Endothelial cell of umbilical vein (primary cell): ENCODE data around the gene GALNT17. TPM values are rescaled to one million over a fixed set of nuclear protein-coding genes. Genes with fewer than 3 reads are reported as not detected.

Experiments
- BruUV-seq: library from RNA; stranded (reverse); fragments of 400-500 nt; replicated peaks from 2 replicates; lab custom pipeline; 2021; lab: Mats Ljungman, UMichigan
- CTCF ChIA-PET: fragments of 300-600, 350-600 bp; sonication (Branson Sonifier 250); formaldehyde crosslinking; loops from one replicate; lab custom pipeline; 2021; ENCODE audit warnings: antibody characterized with exemption, inconsistent platforms; lab: Charles Lee
- POLR2A ChIA-PET: fragments of 300-600, 350-600 bp; sonication (Branson Sonifier 250); formaldehyde crosslinking; loops from one replicate; lab custom pipeline; 2021; ENCODE audit warnings: antibody characterized with exemption, inconsistent platforms; lab: Charles Lee
- DNase-seq: peaks from one replicate; pipeline ENCODE4 v3.0.0-alpha.2; 2011; ENCODE audit warnings: low read depth, low spot score
- FAIRE-seq: peaks from 2 replicates; lab custom pipeline; 2011; peaks lifted over from hg19 to GRCh38; lab: Jason Lieb, UNC
- H2AFZ ChIP-seq: 2 replicates; pipeline ENCODE4 v1.6.0; 2012; ENCODE audit warnings: low read depth, low read length, control low read depth, inconsistent platforms
- H3K27ac ChIP-seq: 2 replicates; pipeline ENCODE4 v1.5.1; 2011; ENCODE audit warnings: low read depth, mild to moderate bottlenecking, control low read depth, low read length, moderate library complexity; ENCODE audit not compliant: insufficient read depth
- H3K27me3 ChIP-seq, 2 experiments: 2 replicates each; pipeline versions ENCODE4 v1.6.0 to v1.6.1; 2011; ENCODE audit warnings: low read length in 2 of 2, mixed read lengths in 1 of 2; ENCODE audit not compliant: control insufficient read depth in 2 of 2, insufficient read depth in 2 of 2
- H3K36me3 ChIP-seq, 2 experiments: 2 replicates in 1 of 2; 3 replicates in 1 of 2; pipeline ENCODE4 v1.5.1; 2011; ENCODE audit warnings: low read length in 2 of 2, mild to moderate bottlenecking in 1 of 2, moderate library complexity in 1 of 2; ENCODE audit not compliant: control insufficient read depth in 2 of 2, insufficient read depth in 2 of 2; ENCODE audit errors: extremely low read depth in 1 of 2
- H3K4me1 ChIP-seq: 3 replicates; pipeline ENCODE4 v1.5.1; 2011; ENCODE audit warnings: mild to moderate bottlenecking, low read length; ENCODE audit not compliant: control insufficient read depth, insufficient read depth; ENCODE audit errors: extremely low read depth
- H3K4me2 ChIP-seq: 2 replicates; pipeline ENCODE4 v1.6.1; 2011; ENCODE audit warnings: low read length, control low read depth, mixed read lengths; ENCODE audit not compliant: insufficient read depth
- H3K4me3 ChIP-seq, 3 experiments: fragments of 200-600 bp in 1 of 3; sonication (generic), shearing (Covaris generic) in 1 of 3; replicated peaks in 1 of 3; 2 replicates each; pipeline ENCODE4 v1.5.1; 2011 to 2016; ENCODE audit warnings: control low read depth in 3 of 3, low read length in 3 of 3, mild to moderate bottlenecking in 2 of 3, inconsistent platforms in 1 of 3, low read depth in 1 of 3, moderate library complexity in 1 of 3; ENCODE audit not compliant: insufficient read depth in 1 of 3
- H3K79me2 ChIP-seq: 2 replicates; pipeline ENCODE4 v1.6.0; 2012; ENCODE audit warnings: low read length, inconsistent platforms; ENCODE audit not compliant: control insufficient read depth, insufficient read depth
- H3K9ac ChIP-seq: replicated peaks from 2 replicates; pipeline ENCODE3; 2011; ENCODE audit warnings: low read length, control low read depth; ENCODE audit not compliant: insufficient read depth; ENCODE audit errors: extremely low read depth
- H3K9me1 ChIP-seq: replicated peaks from 3 replicates; pipeline ENCODE4 v1.6.0; 2011; ENCODE audit warnings: mild to moderate bottlenecking, low read length; ENCODE audit not compliant: control insufficient read depth, insufficient read depth; ENCODE audit errors: extremely low read depth
- H3K9me3 ChIP-seq: replicated peaks from 2 replicates; pipeline ENCODE4 v1.5.1; 2012; ENCODE audit warnings: low read length, inconsistent platforms; ENCODE audit not compliant: control insufficient read depth, insufficient read depth
- H4K20me1 ChIP-seq: replicated peaks from 2 replicates; pipeline ENCODE3; 2011; ENCODE audit warnings: mild to moderate bottlenecking, low read length; ENCODE audit not compliant: control insufficient read depth, insufficient read depth; ENCODE audit errors: extremely low read depth
- CTCF ChIP-seq, 2 donors: IDR thresholded peaks; 1 replicate in 1 of 2; 2 replicates in 1 of 2; pipeline ENCODE4 v1.5.1; 2011; ENCODE audit warnings: low read length in 2 of 2, mild to moderate bottlenecking in 2 of 2, moderate library complexity in 2 of 2, control low read depth in 1 of 2, inconsistent platforms in 1 of 2, low read depth in 1 of 2; ENCODE audit not compliant: insufficient read depth in 1 of 2; ENCODE audit errors: extremely low read depth in 1 of 2
- EZH2 ChIP-seq: IDR thresholded peaks from 2 replicates; pipeline ENCODE4 v1.6.1; 2012; ENCODE audit warnings: borderline replicate concordance, low read depth, mild to moderate bottlenecking, moderate library complexity, low read length, inconsistent platforms; ENCODE audit not compliant: severe bottlenecking
- FOS ChIP-seq: IDR thresholded peaks from 2 replicates; pipeline ENCODE4 v1.6.1; 2011; ENCODE audit warnings: mild to moderate bottlenecking, low read length, moderate library complexity, borderline replicate concordance; ENCODE audit not compliant: insufficient read depth
- GATA2 ChIP-seq: IDR thresholded peaks from 2 replicates; pipeline ENCODE4 v1.7.0; 2011; ENCODE audit warnings: low read depth, mild to moderate bottlenecking, moderate library complexity, mixed read lengths, low read length; ENCODE audit not compliant: insufficient read length, insufficient read depth
- JUN ChIP-seq: IDR thresholded peaks from 2 replicates; pipeline ENCODE4 v1.6.1; 2011; ENCODE audit warnings: borderline replicate concordance, low read depth; ENCODE audit not compliant: insufficient read length, insufficient read depth
- MAX ChIP-seq: IDR thresholded peaks from 2 replicates; pipeline ENCODE4 v1.6.1; 2011; ENCODE audit not compliant: insufficient read depth, insufficient read length
- MYC ChIP-seq: IDR thresholded peaks from one replicate; pipeline ENCODE4 v1.6.1; 2011; ENCODE audit warnings: mild to moderate bottlenecking, low read depth, low read length
- POLR2A ChIP-seq: IDR thresholded peaks from 2 replicates; pipeline ENCODE4 v1.6.1; 2012; ENCODE audit warnings: low read depth, mild to moderate bottlenecking, control low read depth, low read length
- dilution Hi-C: fragments of 300-500 bp; cut with MboI; formaldehyde crosslinking; loops from one replicate; pipeline ENCODE4 v1.15.0; 2019; ENCODE audit warnings: low sequenced_read_pairs; ENCODE audit not compliant: extremely low pct_ligation_motif_present
- intact Hi-C: fragments of 100-400 bp; cut with micrococcal nuclease; formaldehyde crosslinking; loops from one replicate; pipeline ENCODE4 v1.10.0; 2022
- polyA plus RNA-seq, 4 experiments: library from polyadenylated mRNA; depleted of rRNA in 3 of 4; stranded (reverse) in 3 of 4; unstranded in 1 of 4; fragments of >200 nt; gene quantifications; 2 replicates each; pipeline versions ENCODE4 v1.2.1 to v1.2.3, GENCODE V29; 2011 to 2012; ENCODE audit warnings: missing spikeins in 1 of 4
- total RNA-seq: library from RNA; stranded (reverse); gene quantifications from 2 replicates; pipeline ENCODE4 v1.2.3, GENCODE V29; 2021

GALNT17 gene
- total and polyA plus RNA-seq, 2 donors (not counting 3 experiments of a cell fraction or from before 2014, with no cell fraction given) = not detected

GRCh38 chr7:71679480-71679879 is 547.5 kb downstream of the GALNT17 start:
- TF ChIP-seq FOS = no peak
- no peak for TF ChIP-seq GATA2
- no peak for TF ChIP-seq JUN
- no peak for TF ChIP-seq MYC
- no peak for TF ChIP-seq CTCF (IDR thresholded peaks at IDR 0.05; ENCODE audit: extremely low read depth in 1 of 2, insufficient read depth in 1 of 2, low read depth in 1 of 2, low read length in 2 of 2)
- H3K27me3 ChIP-seq = no peaks in the 10 kb centered on the region
- no peak overlapping the region for H3K27ac ChIP-seq
- H3K9me3 ChIP-seq = peaks cover 2% of the 10 kb centered on the region
- BruUV-seq = no TSS peak
- H4K20me1 ChIP-seq = no peaks in the 10 kb centered on the region
- H3K9me1 ChIP-seq = no peaks in the 10 kb centered on the region
- H3K4me2 ChIP-seq = no peak overlapping the region
- FAIRE-seq (no peak), DNase-seq (no peak)
- intact Hi-C loops (no loop called here), dilution Hi-C loops (no loop called here)
- H3K4me3 ChIP-seq = no peak overlapping the region
- no peak overlapping the region for H2AFZ ChIP-seq
- CTCF ChIA-PET = no interaction called here
- no peaks in the 10 kb centered on the region for H3K79me2 ChIP-seq
- no peak overlapping the region for H3K9ac ChIP-seq
- H3K4me1 ChIP-seq = no peaks in the 10 kb centered on the region
- no peaks in the 10 kb centered on the region for H3K36me3 ChIP-seq
- POLR2A ChIA-PET = no interaction called here

DNA sequence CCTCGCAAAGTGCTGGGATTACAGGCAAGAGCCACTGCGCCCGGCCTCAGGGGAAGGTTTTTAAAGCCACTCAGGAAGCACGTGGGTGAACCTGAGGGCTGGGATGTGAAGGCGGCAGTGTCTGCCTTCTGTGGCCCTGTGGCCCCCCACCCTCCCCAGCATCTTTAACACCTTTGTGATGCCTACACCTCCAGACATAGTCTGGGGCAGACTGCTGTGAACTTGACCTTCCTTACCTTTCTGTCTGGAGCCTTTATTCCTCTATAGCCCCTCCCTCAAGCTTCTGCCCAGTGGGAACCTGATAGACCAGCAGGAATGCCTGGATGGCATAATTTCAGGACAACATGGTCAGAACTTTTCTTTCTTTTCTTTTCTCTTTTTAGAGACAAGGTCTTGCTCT is 550.2 kb downstream of the GALNT17 start:
- no peak for FAIRE-seq
- Histone ChIP-seq H3K79me2 (no peaks in the 10 kb centered on the region), H3K9me3 (peaks cover 3% of the 10 kb centered on the region), H3K4me1 (no peaks in the 10 kb centered on the region), H4K20me1 (no peaks in the 10 kb centered on the region), H3K9ac (no peak overlapping the region), H3K4me3 (no peak overlapping the region), H2AFZ (no peak overlapping the region), H3K4me2 (no peak overlapping the region), H3K27ac (no peak overlapping the region), H3K36me3 (no peaks in the 10 kb centered on the region), H3K9me1 (no peaks in the 10 kb centered on the region), H3K27me3 (no peaks in the 10 kb centered on the region)
- dilution Hi-C loops = no loop called here
- TF ChIP-seq MAX = no peak
- TF ChIP-seq GATA2 = no peak
- no peak for TF ChIP-seq EZH2
- no peak for TF ChIP-seq POLR2A
- TF ChIP-seq FOS = no peak
- DNase-seq = no peak
- intact Hi-C loops = no loop called here
- no TSS peak for BruUV-seq
- ChIA-PET POLR2A (no interaction called here), CTCF (no interaction called here)
